ENCODE results near the gene UBC.
A peak's percentile ranks its signal among the peaks of the same experiment; 100 is the strongest.
"Not testable (repeated sequence)": the region's sequence is repeated elsewhere in the genome, so short reads cannot be mapped to it uniquely, and the experiment has no call there.

UBC gene

DNA sequence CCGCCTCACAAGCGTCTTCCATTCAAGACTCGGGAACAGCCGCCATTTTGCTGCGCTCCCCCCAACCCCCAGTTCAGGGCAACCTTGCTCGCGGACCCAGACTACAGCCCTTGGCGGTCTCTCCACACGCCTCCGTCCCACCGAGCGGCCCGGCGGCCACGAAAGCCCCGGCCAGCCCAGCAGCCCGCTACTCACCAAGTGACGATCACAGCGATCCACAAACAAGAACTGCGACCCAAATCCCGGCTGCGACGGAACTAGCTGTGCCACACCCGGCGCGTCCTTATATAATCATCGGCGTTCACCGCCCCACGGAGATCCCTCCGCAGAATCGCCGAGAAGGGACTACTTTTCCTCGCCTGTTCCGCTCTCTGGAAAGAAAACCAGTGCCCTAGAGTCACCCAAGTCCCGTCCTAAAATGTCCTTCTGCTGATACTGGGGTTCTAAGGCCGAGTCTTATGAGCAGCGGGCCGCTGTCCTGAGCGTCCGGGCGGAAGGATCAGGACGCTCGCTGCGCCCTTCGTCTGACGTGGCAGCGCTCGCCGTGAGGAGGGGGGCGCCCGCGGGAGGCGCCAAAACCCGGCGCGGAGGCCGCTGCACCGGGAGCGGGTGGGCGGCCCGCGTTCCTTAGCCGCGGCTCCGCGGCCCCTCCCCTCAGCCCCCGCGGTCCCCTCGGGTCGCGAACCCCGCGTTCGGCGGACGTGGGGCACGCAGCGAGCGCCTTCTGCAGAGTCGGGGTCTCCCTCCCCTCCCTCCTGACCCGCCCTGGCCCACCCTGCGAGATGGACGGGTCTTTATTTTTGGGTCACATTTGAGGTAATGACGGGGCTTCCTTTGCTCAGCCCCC lies at the start of gene UBC:
Gene UBC (minus strand): TSS at position 259 of the 847 bp plus-strand sequence. CDS start 879 bp downstream, outside the sequence.
- DNase-seq: peak; percentile 93

GRCh38 chr12:124963211-124963610 lies 48.8 kb upstream of the UBC start:
- no peak for DNase-seq

- no peak for DNase-seq
Observed at GRCh38 chr12:124961055-124961454, 46.6 kb upstream of the UBC start.

DNA sequence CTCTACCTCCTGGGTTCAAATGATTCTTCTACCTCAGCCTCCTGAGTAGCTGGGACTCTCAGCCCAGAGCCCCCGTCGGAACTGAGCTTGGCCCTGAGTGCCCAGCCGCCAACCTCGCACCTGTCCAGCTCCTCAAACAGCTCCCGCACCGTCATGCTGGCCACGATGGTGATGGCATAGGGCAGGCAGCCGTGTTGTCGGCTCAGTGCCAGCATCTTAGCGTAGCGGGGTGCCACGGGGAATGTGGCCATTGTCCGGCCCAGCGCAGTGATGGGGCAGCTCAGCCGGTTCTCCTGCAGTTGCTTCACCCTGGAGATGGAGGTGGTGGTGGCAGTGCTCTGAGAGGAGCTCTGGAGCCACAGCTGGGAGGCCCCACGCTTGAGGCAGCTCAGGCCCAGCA lies 42.1 kb upstream of the UBC start:
- no peak for DNase-seq

GRCh38 chr12:124954771-124955170 lies 40.3 kb upstream of the UBC start:
- DNase-seq: no peak

- no peak for DNase-seq
Observed at GRCh38 chr12:124953689-124954405, 39.4 kb upstream of the UBC start.

GRCh38 chr12:124952801-124953200 lies 38.4 kb upstream of the UBC start:
- no peak for DNase-seq

DNA sequence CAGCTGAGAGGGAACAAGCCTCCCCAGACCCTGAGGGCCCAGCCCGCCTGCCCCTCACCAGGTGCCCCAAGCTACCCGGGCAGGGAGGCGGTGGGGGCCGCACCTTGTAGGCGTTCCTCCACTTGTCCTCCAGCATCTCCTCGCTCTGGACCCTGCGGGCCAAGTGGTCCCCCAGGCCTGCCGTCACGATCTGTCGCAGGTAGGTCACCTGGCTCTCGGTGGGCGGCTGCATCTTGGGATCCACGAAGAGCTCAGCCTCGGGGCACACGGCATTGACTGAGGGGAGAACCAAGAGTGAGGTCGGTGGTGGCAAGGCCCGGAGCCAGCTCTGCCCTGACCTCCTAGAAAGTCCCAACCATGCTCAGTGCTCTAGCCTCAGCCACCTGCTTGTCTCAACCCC lies 37.8 kb upstream of the UBC start:
- no peak for DNase-seq

DNA sequence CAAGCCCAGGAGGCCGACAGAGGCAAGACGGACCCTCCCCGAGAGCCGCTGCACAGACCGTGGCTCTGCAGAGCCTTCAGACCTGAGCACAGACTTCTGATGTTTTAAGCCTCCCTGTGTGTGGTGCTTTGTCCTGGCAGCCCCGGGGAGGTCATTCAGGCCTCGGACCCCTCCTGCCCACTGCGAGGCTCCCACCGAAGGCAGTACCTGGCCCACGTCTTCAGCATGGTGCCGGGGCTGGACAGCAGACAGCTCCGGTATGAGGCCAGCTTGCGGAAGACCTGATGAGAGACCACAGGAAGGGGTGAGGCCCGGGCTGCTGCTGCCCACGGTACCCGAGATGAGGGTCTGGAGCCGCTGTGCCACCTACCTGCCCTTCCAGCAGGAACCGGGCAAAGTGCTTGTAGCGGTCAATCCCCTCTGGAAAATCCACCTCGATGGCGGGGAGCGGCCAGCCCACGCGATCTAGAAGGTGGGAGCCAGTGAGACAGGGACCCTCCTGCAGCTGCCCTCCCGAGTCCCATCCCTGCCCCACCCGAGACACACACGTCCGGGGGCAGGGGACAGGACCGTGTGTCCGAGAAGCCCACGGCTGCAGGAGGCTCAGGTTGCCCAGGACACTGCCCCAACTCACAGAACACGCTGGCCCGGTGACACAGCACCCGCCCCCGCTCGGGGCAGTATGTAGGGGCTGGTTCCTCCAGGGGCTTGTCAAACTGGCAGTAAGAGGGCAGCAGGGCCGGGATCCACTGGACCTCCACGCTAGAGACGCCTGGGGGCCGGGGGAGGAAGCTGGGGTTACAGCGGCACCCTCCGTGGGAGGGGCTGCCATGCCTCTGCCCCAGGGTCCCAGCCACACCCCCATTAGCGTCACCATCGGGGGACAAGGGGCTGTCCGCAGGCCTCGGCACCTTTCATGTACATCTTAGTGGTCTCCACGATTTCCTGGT lies 35.6 kb upstream of the UBC start:
- DNase-seq: no peak

GRCh38 chr12:124949066-124949465 lies 34.6 kb upstream of the UBC start:
- DNase-seq: no peak

DNA sequence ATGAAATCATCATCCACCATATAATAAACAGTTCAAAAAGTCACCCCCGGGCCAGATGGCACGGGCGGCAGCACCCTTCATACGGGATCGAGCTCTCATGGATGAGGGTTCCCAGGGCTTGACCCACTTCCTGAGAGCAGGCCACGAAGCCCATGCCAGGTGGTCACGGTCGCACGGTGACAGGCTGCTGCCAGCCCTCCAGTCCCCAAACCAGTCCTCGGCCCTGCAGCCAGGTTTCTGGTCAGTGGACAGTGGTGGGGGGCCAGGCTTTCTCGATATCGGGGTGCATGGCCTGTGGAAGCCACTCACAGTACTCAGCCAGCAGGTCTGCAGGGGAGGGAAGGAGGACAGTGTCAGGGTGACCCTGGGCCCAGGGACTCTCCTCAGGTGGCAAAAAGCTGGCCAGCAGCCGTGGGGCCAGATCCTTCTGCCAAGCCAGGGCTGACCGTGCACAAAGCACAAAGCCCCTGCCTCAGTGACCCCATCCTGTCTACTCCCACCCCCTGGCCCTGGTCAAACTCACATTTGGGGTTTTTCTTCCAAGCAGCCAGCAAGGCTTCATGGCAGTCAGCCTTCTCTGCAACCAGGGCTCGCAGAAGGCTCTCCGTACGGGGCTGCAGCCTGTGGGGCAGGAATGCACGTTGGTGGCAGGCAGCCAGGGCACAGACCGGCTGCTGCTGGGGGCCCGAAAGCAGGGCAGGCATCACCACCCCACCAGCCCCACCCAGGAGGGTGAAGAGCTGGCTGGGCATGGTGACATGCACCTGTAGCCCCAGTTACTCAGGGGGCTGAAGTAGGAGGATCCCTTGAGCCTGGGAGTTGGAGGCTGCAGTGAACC lies 33.3 kb upstream of the UBC start:
- DNase-seq: no peak

DNA sequence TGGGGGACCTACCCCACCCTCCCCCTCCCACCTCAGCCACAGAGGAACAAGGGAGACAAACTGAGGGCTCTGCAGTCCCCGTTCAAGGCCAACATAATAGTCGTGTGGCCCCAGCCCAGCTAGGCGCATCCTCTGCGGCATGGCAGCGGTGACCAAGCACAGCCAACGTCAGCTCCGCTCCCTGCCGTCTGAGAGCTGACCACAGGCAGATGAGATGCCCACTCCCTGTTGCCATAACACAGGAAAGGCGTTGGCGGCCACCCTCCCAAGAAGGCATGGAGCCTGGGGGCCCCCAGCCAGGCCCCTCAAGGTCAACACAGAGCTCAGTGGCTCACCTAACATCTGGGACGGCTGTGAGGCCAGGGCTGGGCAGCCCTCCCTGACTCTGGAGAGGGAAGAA lies 32.6 kb upstream of the UBC start:
- no peak for DNase-seq

GRCh38 chr12:124946447-124946793 lies 32.0 kb upstream of the UBC start:
- no peak for DNase-seq

DNA sequence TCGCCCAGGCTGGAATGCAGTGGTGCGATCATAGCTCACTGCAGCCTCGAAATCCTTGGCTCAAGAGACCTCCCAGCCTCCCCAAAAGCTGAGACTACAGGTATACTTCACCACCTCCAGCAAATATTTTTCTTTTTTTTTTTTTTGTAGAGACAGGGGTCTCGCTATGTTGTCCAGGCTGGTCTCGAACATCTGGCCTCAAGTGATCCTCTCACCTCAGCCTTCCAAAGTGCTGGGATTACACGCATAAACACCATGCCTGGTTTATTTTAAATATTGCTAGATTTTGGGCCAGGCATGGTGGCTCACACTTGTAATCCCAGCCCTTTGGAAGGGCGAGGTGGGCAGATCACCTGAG lies 26.7 kb upstream of the UBC start:
- DNase-seq: no peak

DNA sequence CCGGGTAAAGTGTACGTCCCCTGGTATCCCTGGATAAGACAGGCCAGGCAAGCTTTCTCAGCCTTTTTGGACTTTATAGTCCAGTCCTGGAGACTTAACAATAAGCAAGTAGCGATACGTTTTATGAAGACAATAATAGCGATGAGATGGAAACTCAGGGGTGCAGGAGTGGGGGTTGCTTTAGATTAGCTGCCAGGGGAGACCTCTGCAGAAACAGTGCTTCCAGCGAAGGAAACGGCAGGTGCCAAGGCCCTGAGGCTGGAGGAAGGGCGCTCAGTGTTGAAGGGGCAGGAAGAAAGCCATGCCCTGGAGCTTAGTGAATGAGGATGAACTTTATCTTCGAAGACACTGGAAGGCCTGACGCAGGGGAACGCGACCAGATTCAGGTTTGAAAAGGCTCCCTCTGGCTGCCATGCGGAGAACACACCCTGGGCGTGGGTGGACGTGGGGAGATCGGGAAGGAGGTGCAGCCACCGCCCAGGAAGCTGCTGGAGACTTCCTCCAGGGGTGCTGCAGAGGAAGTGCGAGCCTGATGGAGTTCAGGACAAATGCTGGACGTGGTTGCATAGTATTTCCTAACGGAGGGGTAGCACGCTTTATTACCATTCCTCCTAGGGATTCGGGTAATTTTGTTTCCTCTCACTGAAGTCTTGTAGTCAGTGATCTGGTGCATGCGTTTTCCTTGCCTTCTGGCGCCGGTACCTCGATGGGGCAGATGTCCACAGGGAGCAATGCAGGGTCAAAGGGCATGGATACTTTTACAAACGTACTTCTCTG lies 26.1 kb upstream of the UBC start:
- DNase-seq: peak; percentile 79

DNA sequence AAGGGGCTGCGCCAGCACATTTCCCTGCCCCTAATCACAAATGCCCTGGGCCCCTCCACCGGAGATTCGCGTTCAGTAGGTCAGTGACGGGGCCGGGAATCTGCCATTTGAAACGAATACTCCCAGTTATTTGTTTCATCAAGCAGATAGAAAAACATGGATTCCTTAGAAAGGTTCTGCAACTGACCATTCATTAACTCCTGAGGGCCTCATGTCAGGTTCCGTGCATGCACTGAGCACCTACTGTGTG lies 25.6 kb upstream of the UBC start:
- no peak for DNase-seq

DNA sequence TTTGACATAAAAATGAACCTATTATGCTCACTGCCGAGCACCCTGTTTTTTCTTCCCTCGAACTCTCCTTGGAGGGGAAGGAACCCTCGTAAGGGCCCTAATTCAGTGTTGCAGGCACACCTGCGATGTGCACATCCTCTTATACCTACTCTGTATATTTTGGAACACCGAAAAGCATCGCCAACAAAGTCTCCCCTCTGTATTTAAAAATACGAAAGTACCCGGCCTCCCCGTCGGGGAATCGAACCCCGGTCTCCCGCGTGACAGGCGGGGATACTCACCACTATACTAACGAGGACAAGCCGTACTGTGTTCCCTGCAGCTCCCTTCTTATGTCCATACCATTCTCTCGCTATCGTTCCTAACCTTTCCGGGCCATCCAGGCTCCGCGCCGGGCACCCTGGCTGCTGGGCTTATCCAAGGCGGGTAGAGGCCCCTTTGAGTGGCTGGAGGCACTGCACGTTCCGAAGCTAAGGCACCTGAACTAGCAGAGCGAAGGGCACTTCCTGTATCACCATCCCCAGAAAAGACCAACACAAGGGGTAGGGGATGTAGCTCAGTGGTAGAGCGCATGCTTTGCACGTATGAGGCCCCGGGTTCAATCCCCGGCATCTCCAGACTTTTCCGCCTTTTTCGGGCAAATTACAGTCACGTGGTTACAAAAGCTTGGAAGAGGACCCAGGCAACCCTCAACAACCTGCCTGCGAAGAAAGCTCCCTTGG lies 25.1 kb upstream of the UBC start:
- DNase-seq: peak; percentile 90

GRCh38 chr12:124939079-124939420 lies 24.6 kb upstream of the UBC start:
- DNase-seq: peak; percentile 73

- no peak for DNase-seq
Observed at GRCh38 chr12:124938587-124938986, 24.1 kb upstream of the UBC start.

DNA sequence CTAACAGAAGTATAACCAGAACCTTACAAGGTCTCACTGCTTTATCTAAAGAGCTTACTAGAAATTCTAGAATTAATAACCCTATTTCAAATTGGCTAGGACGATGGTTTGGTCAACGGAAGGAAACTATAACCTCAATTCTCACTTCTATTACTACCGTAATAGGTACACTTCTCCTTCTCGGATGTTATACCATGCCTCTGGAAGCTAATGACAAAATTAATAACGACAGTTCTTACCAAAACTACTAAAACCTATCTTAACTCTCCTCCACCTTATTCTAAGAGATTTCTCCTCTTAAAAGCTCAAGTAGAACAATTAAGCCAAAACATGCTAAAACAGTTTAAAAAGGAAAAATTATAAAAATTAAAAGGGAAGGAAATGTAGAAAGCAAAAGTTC lies 23.7 kb upstream of the UBC start:
- DNase-seq: no peak

DNA sequence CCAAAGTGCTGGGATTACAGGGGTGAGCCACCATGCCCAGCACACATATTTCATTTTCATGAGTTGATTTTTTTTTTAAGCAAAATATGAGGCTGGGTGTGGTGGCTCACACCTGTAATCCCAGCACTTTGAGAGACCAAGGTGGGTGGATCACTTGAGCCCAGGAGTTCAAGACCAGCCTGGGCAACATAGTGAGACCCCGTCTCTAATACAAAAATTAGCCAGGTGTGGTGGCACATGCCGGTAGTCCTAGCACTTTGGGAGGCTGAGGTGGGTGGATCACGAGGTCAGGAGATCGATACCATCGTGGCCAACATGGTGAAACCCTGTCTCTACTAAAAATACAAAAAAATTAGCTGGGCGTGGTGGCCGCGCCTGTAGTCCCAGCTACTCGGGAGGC lies 17.1 kb upstream of the UBC start:
- not testable (repeated sequence) for DNase-seq

Measured in CD4-positive, alpha-beta T cell treated with Interleukin-4 for 4 hours (primary cell).